ENCODE measurements around the gene CPT1B. TPM values are rescaled to one million over a fixed set of nuclear protein-coding genes. Genes with fewer than 3 reads are reported as not detected.

The CPT1B gene
- total and polyA plus RNA-seq, 2 experiments from 2014 or later: 5.6 to 14.4 TPM

DNA sequence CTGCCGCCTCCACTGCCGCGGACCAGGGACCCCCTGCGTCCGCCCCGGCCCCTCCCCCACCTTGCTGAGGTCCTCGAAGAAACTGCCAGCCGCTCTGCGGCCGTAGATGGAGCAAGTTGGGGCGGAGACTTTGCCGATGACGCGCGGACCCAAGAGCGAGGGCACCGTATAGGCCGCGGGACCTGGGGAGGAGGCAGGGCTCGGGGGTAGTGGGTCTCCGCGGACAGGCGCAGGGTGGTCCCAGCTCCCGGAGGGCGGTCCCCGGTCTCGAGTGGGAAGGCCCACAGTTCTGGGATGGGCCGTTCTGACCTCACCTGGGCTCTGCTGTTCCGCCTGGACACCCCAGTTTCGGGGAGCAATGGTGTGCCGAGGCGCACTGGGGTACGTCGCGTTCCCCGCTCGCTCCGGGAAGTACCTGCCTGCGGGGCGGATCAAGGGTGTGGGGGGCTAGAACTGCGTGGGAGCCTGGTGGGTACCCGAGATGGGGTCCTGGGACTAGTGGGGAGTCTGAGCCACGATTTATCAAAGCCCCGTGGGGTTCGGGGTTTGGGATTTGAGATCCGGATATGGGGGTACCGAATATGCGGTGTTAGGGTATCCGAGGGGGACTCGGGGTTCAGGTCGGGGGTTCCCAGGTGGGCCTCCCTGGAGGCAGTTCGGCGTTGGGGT, 47.2 kb downstream of the CPT1B start:
- Histone ChIP-seq H3K79me2 (replicated peaks; ENCODE audit: insufficient read depth) (no peaks in the 10 kb centered on the region), H3K4me1 (ENCODE audit: insufficient read depth) (0 out of 2 replicates have a peak, but pooled peaks cover 4% of the 10 kb centered on the region), H4K20me1 (replicated peaks; ENCODE audit: insufficient read depth) (no peaks in the 10 kb centered on the region; the same call in none of the 2 replicates), H3K36me3 (ENCODE audit: insufficient read depth) (no peaks in the 10 kb centered on the region), H3K27me3 (ENCODE audit: insufficient read depth) (peaks cover 83% of the 10 kb centered on the region), H2AFZ (peak overlapping the region; percentile 78), H3K9me2 (ENCODE audit: insufficient read depth) (no peaks in the 10 kb centered on the region), H3K4me2 (peak overlapping the region; percentile 87), H3K4me3 (peak overlapping the region; percentile 66), H3F3A (replicated peaks; ENCODE audit: low read depth) (no peaks in the 10 kb centered on the region; the same call in none of the 2 replicates), H3K27ac (ENCODE audit: low read depth) (no peak overlapping the region)
- peaks cover 10% of the 10 kb centered on the region; the same call in 2 of the 3 replicates for H3K4me1 Mint-ChIP-seq
- no peaks in the 10 kb centered on the region; the same call in 2 of the 3 replicates for H3K9me3 Mint-ChIP-seq
- H3K36me3 Mint-ChIP-seq (ENCODE audit: low read depth): no peaks in the 10 kb centered on the region
- ATAC-seq: peak; percentile 50
- peak; percentile 91 for DNase-seq (ENCODE audit: low spot score)
- H3K27ac Mint-ChIP-seq: no peak overlapping the region
- peak overlapping the region; percentile 65 for H3K4me3 Mint-ChIP-seq
- peaks cover 77% of the 10 kb centered on the region for H3K27me3 Mint-ChIP-seq (ENCODE audit: insufficient read depth, low read depth, poor library complexity)
- TF ChIP-seq CREB1 (CRISPR knock-in tag; IDR thresholded peaks at IDR 0.05; ENCODE audit: low read depth) (peak; percentile 74), ZNF331 (CRISPR knock-in tag; IDR thresholded peaks at IDR 0.05; ENCODE audit: low read depth) (no peak)

DNA sequence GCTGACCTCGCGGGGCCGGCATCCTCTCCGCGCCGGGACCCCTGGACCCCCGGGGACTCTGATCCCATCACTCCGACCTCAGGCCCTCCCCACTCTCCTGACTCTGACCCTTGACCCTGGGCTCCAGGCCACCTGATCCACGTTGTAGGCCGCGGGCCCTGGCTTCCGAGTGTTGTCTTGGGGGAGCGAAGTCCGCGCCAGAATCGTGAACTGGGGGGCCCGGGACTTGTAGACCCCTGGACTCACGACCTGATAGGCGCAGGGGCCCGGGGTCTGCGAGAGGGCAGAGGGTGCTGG, 47.7 kb downstream of the CPT1B start:
- H3K4me1 Mint-ChIP-seq: peaks cover 10% of the 10 kb centered on the region; the same call in 2 of the 3 replicates
- no peaks in the 10 kb centered on the region for H3K36me3 Mint-ChIP-seq (ENCODE audit: low read depth)

DNA sequence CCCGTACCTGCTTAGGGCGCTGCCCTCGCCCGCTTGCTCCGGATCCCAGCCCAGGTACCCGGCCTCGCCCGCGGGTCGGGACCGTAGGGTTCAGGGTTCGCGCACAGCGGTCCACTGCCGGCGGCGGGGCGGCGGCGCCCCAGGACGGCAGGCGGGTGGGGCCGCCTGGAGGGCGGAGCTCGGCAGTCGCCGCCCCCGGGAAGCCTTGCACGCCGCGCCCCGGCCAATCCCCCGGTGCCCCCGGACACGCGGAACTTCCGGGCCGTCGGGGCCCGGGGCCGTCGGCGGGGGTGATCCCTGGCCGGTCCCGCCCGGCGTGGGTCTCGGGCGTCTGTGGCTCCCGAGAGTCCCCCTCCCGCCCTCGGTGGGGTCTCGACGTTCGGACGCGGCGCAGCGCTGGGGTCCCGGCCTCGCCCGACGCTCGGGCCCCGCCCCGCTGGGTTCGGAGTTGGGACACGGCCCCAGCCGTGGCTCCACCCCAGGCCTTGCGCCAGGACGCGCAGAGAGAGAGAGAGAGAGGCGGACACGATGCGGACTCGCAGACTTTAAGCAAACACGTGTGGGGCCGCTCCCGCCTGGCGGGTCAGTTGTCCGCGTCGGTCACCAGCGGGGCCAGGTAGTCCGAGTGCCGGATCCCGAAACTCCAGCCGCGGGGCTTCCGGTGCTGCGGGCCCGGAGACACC, 48.2 kb downstream of the CPT1B start, which contains the start of gene TYMP:
Gene TYMP (minus strand): TSS at position 116 of the 683 bp plus-strand sequence. CDS start 303 bp downstream, outside the sequence.
- H3K9me2 ChIP-seq (ENCODE audit: insufficient read depth): no peaks in the 10 kb centered on the region
- Mint-ChIP-seq H3K4me3 (peak within 1 kb of the TSS; percentile 65), H3K27ac (no peak within 1 kb of the TSS), H3K9me3 (no peaks in the 10 kb centered on the region; the same call in 2 of the 3 replicates), H3K27me3 (ENCODE audit: insufficient read depth, low read depth, poor library complexity) (peaks cover 76% of the 10 kb centered on the region), H3K36me3 (ENCODE audit: low read depth) (no peaks in the 10 kb centered on the region), H3K4me1 (peaks cover 10% of the 10 kb centered on the region; the same call in 2 of the 3 replicates)
- peak within 1 kb of the TSS; percentile 87 for H3K4me2 ChIP-seq
- H3K27me3 ChIP-seq (ENCODE audit: insufficient read depth): peaks cover 83% of the 10 kb centered on the region
- 0 out of 2 replicates have a peak, but pooled peaks cover 4% of the 10 kb centered on the region for H3K4me1 ChIP-seq (ENCODE audit: insufficient read depth)
- ATAC-seq: peak; percentile 4; the same call in 2 of the 3 replicates
- peak; percentile 44 for DNase-seq (ENCODE audit: low spot score)
- H3K4me3 ChIP-seq: peak within 1 kb of the TSS; percentile 66
- H4K20me1 ChIP-seq (replicated peaks; ENCODE audit: insufficient read depth): no peaks in the 10 kb centered on the region; the same call in none of the 2 replicates
- no peaks in the 10 kb centered on the region; the same call in none of the 2 replicates for H3F3A ChIP-seq (replicated peaks; ENCODE audit: low read depth)
- H2AFZ ChIP-seq: peak within 1 kb of the TSS; percentile 78
- H3K36me3 ChIP-seq (ENCODE audit: insufficient read depth): no peaks in the 10 kb centered on the region
- TF ChIP-seq EZH2 (IDR thresholded peaks at IDR 0.05; ENCODE audit: low read depth, unreplicated experiment): peak; percentile 56
- no peak for TF ChIP-seq ZNF331 (CRISPR knock-in tag; IDR thresholded peaks at IDR 0.05; ENCODE audit: low read depth)
- TF ChIP-seq POLR2AphosphoS5 (IDR thresholded peaks at IDR 0.05; ENCODE audit: low read depth): 0 out of 2 replicates have a peak, but pooled peaks have one; percentile 16
- H3K79me2 ChIP-seq (replicated peaks; ENCODE audit: insufficient read depth): no peaks in the 10 kb centered on the region
- H3K27ac ChIP-seq (ENCODE audit: low read depth): no peak within 1 kb of the TSS

More for the DNA sequence above, 47.7 kb downstream of the CPT1B start:
- Histone ChIP-seq H3K4me1 (ENCODE audit: insufficient read depth) (0 out of 2 replicates have a peak, but pooled peaks cover 4% of the 10 kb centered on the region), H3K27ac (ENCODE audit: low read depth) (no peak overlapping the region), H3K27me3 (ENCODE audit: insufficient read depth) (peaks cover 83% of the 10 kb centered on the region), H2AFZ (peak overlapping the region; percentile 78), H3K4me2 (peak overlapping the region; percentile 87), H3K4me3 (peak overlapping the region; percentile 66), H4K20me1 (replicated peaks; ENCODE audit: insufficient read depth) (no peaks in the 10 kb centered on the region; the same call in none of the 2 replicates), H3F3A (replicated peaks; ENCODE audit: low read depth) (no peaks in the 10 kb centered on the region; the same call in none of the 2 replicates), H3K36me3 (ENCODE audit: insufficient read depth) (no peaks in the 10 kb centered on the region), H3K9me2 (ENCODE audit: insufficient read depth) (no peaks in the 10 kb centered on the region), H3K79me2 (replicated peaks; ENCODE audit: insufficient read depth) (no peaks in the 10 kb centered on the region)
- H3K4me3 Mint-ChIP-seq: peak overlapping the region; percentile 65
- DNase-seq (ENCODE audit: low spot score) (no peak), ATAC-seq (no peak)
- TF ChIP-seq POLR2AphosphoS5 (IDR thresholded peaks at IDR 0.05; ENCODE audit: low read depth) (no peak), STAT1 (IDR thresholded peaks at IDR 0.05; ENCODE audit: unreplicated experiment) (no peak), EZH2 (IDR thresholded peaks at IDR 0.05; ENCODE audit: low read depth, unreplicated experiment) (no peak), ZNF331 (CRISPR knock-in tag; IDR thresholded peaks at IDR 0.05; ENCODE audit: low read depth) (no peak)
- no peaks in the 10 kb centered on the region; the same call in 2 of the 3 replicates for H3K9me3 Mint-ChIP-seq
- no peak overlapping the region for H3K27ac Mint-ChIP-seq
- H3K27me3 Mint-ChIP-seq (ENCODE audit: insufficient read depth, low read depth, poor library complexity): peaks cover 77% of the 10 kb centered on the region

Measured in GM23338 (cell line).